Epithelial cell of proximal tubule (primary cell): Measurements from ENCODE around the gene PLPP3. TPM values are rescaled to one million over a fixed set of nuclear protein-coding genes. Genes with fewer than 3 reads are reported as not detected.
"Not testable (repeated sequence)": the region's sequence is repeated elsewhere in the genome, so short reads cannot be mapped to it uniquely, and the experiment has no call there.

ENCODE experiments used
- DNase-seq: peaks from one replicate; pipeline ENCODE4 v3.0.0-alpha.2; 2011; ENCODE audit warnings: low read depth
- H3K4me3 ChIP-seq: 2 replicates; pipeline ENCODE4 v1.5.1; 2011; ENCODE audit warnings: low read depth, mild to moderate bottlenecking, low read length
- CTCF ChIP-seq: conservative IDR thresholded peaks from 2 replicates; pipeline ENCODE4 v1.5.1; 2012; ENCODE audit warnings: low read depth, mild to moderate bottlenecking, low read length
- total RNA-seq: library from RNA; depleted of rRNA; stranded (reverse); fragments of >200 nt; gene quantifications from 2 replicates; pipeline ENCODE4 v1.2.3, GENCODE V29; 2015

PLPP3 gene
- total RNA-seq = 2.2 and 3.9 TPM in 2 replicates

GRCh38 chr1:56578963-56579875 lies at the start of gene PLPP3:
Gene PLPP3, minus strand, starts transcription at chr1:56579563. Its CDS starts 547 bp downstream, at chr1:56579016.
- peak within 1 kb of the TSS; percentile 78 for H3K4me3 ChIP-seq
- no peak for DNase-seq
- peak; percentile 60 for TF ChIP-seq CTCF

GRCh38 chr1:56627636-56628039 lies 48.3 kb upstream of the PLPP3 start:
- no peak overlapping the region for H3K4me3 ChIP-seq
- no peak for TF ChIP-seq CTCF
- DNase-seq = no peak

- no peak overlapping the region for H3K4me3 ChIP-seq
- no peak for TF ChIP-seq CTCF
- no peak for DNase-seq
Observed at GRCh38 chr1:56627019-56627635, 47.8 kb upstream of the PLPP3 start.

GRCh38 chr1:56626546-56626945 lies 47.2 kb upstream of the PLPP3 start:
- no peak for TF ChIP-seq CTCF
- H3K4me3 ChIP-seq = no peak overlapping the region
- no peak for DNase-seq

GRCh38 chr1:56625819-56626440 lies 46.6 kb upstream of the PLPP3 start:
- H3K4me3 ChIP-seq = no peak overlapping the region
- no peak for DNase-seq

GRCh38 chr1:56617141-56617540 lies 37.8 kb upstream of the PLPP3 start:
- H3K4me3 ChIP-seq = no peak overlapping the region
- DNase-seq = no peak
- TF ChIP-seq CTCF = no peak

More at GRCh38 chr1:56625819-56626440, 46.6 kb upstream of the PLPP3 start:
- no peak for TF ChIP-seq CTCF

- H3K4me3 ChIP-seq, DNase-seq: not testable (repeated sequence)
Observed at GRCh38 chr1:56610770-56611169, 31.4 kb upstream of the PLPP3 start.

- DNase-seq, H3K4me3 ChIP-seq: not testable (repeated sequence)
Observed at GRCh38 chr1:56610097-56610496, 30.7 kb upstream of the PLPP3 start.

GRCh38 chr1:56595397-56596191 lies 16.2 kb upstream of the PLPP3 start:
- not testable (repeated sequence) for H3K4me3 ChIP-seq, DNase-seq
